SH-SY5Y (cell line): Measurements from ENCODE around the gene SYNE3.

ENCODE experiments used
- GATA2 ChIP-seq: IDR thresholded peaks from 2 replicates; pipeline ENCODE4 v1.6.1; 2011; ENCODE audit warnings: mild to moderate bottlenecking, low read depth, low read length
- GATA3 ChIP-seq: IDR thresholded peaks from 2 replicates; pipeline ENCODE4 v1.6.1; 2011; ENCODE audit warnings: low read depth, mild to moderate bottlenecking, low read length, moderate library complexity

DNA sequence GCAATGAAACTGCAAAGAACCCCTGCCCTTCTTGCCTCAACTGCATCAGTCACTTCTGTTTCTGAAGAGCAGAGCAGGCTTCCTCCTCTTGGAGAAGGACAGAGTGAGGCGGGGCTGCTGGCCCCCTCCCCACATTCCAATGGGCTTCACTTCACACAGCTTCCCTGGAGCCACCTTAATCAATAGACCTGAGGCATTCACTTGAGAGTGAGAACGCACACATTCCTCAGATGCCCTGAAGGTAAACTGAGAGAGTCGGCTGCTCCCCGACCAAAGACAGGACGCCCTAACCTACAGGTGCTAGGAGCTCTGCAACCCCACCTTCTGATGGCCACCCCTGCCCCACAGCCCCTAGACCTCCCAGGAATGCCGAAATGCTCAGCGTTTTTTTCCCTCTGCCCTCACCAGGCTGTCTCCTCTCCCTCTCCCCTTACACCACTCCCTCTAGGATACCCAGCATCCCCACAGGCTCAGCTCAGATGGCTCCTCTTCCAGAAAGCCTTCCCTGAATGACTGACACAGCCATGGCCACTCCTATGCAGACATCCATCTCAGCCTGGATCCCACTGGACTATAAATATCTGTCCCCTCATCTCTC, 31.1 kb downstream of the SYNE3 start:
- TF ChIP-seq GATA2 (no peak), GATA3 (no peak)
